Lung (tissue), 12 donors: ENCODE data around the gene KCNN2. TPM values are rescaled to one million over a fixed set of nuclear protein-coding genes. Genes with fewer than 3 reads are reported as not detected.

Experiments used
- ATAC-seq: fragments of 200-7000 bp; cut with Tn5 transposase; one replicate; pipeline ENCODE4 v1.9.1; 2020; ENCODE audit warnings: moderate number of reproducible peaks; ENCODE audit not compliant: insufficient read depth, low FRiP score
- DNase-seq, 3 donors: peaks; one replicate each; pipeline ENCODE4 v3.0.0-alpha.2; 2013 to 2017
- H3K27ac ChIP-seq, 2 donors: one replicate each; pipeline ENCODE4 v1.5.1; 2013; ENCODE audit warnings: mild to moderate bottlenecking in 2 of 2, moderate library complexity in 2 of 2, control low read depth in 1 of 2, inconsistent platforms in 1 of 2, low read depth in 1 of 2, low read length in 1 of 2
- H3K27me3 ChIP-seq, 3 donors: one replicate each; pipeline ENCODE4 v1.5.1; 2013; ENCODE audit warnings: low read length in 2 of 3; ENCODE audit not compliant: control insufficient read depth in 3 of 3, insufficient read depth in 3 of 3
- H3K36me3 ChIP-seq, 4 donors: one replicate each; pipeline ENCODE4 v1.5.1; 2013; ENCODE audit warnings: low read length in 4 of 4, mild to moderate bottlenecking in 1 of 4, moderate library complexity in 1 of 4; ENCODE audit not compliant: control insufficient read depth in 4 of 4, insufficient read depth in 4 of 4
- H3K4me1 ChIP-seq, 5 donors: one replicate each; pipeline ENCODE4 v1.5.1; 2013; ENCODE audit warnings: low read length in 5 of 5, mild to moderate bottlenecking in 2 of 5, moderate library complexity in 1 of 5; ENCODE audit not compliant: control insufficient read depth in 5 of 5, insufficient read depth in 5 of 5
- H3K4me3 ChIP-seq: one replicate; pipeline ENCODE4 v1.5.1; 2013; ENCODE audit warnings: mild to moderate bottlenecking, control low read depth, moderate library complexity
- H3K9ac ChIP-seq, 2 donors: one replicate each; pipeline ENCODE4 v1.5.1; 2013; ENCODE audit warnings: low read length in 2 of 2, control low read depth in 1 of 2; ENCODE audit not compliant: insufficient read depth in 1 of 2
- H3K9me3 ChIP-seq, 4 donors: one replicate each; pipeline ENCODE4 v1.5.1; 2013; ENCODE audit warnings: low read length in 3 of 4, mild to moderate bottlenecking in 1 of 4, moderate library complexity in 1 of 4; ENCODE audit not compliant: control insufficient read depth in 4 of 4, insufficient read depth in 3 of 4
- WGBS, 2 donors: extraction: QIAGEN DNeasy Blood & Tissue Kit; methylation state at CpG; one replicate each; pipeline ENCODE4 v1.1.7; 2013; 5-methylcytosine and 5-hydroxymethylcytosine counted together
- polyA plus RNA-seq, 2 donors: library from polyadenylated mRNA; stranded (reverse); fragments of 200-250 nt; gene quantifications; one replicate each; pipeline ENCODE4 v1.2.1, GENCODE V29; 2013
- total RNA-seq, 2 donors: library from RNA; depleted of rRNA in 1 of 2; stranded (reverse); fragments of >200 nt in 1 of 2; gene quantifications; one replicate each; pipeline ENCODE4 v1.2.1, GENCODE V29; 2014 to 2021
- TF ChIP-seq, protein P1 (sequence below): IDR thresholded peaks from 2 replicates; pipeline ENCODE4 v1.5.1; 2012; ENCODE audit warnings: mild to moderate bottlenecking; ENCODE audit errors: control extremely low read depth, extremely low read depth
- donor health status: control.
- donor health status: control.
- donor health status: Bipolar disorder and iron deficiency.
- donor health status: healthy.
- donor health status: DM: yes; HTN: yes; CAD: no.

The KCNN2 gene
- total and polyA plus RNA-seq, 4 donors: 0.74 to 4.9 (median 2.4) TPM

DNA sequence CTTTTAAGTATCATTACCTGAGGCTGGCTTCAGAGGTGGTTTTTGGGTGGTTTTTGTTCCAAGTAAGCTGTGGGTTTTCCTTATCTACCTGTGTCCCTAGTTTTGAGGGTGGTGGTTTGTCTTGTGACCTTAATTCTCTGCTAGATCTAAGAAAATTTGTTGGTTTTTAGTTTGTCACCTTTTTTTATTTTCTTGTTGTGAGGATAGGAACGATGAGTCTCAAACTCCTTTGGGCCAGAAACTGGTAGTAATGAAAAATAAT is 73.3 kb downstream of the KCNN2 start:
- no peak overlapping the region for H3K4me3 ChIP-seq
- H3K36me3 ChIP-seq: no peaks in the 10 kb centered on the region
- DNase-seq: no peak
- WGBS, 2 donors: 82 to 94% methylated on average over 1 of the region's 1 CpG
- ATAC-seq: no peak
- H3K4me1 ChIP-seq: peaks cover 0 to 8% (median 0%) of the 10 kb centered on the region in 5 donors
- H3K9me3 ChIP-seq: no peaks in the 10 kb centered on the region
- no peaks in the 10 kb centered on the region for H3K27me3 ChIP-seq
- H3K9ac ChIP-seq: no peak overlapping the region
- TF ChIP-seq, protein P1, sequence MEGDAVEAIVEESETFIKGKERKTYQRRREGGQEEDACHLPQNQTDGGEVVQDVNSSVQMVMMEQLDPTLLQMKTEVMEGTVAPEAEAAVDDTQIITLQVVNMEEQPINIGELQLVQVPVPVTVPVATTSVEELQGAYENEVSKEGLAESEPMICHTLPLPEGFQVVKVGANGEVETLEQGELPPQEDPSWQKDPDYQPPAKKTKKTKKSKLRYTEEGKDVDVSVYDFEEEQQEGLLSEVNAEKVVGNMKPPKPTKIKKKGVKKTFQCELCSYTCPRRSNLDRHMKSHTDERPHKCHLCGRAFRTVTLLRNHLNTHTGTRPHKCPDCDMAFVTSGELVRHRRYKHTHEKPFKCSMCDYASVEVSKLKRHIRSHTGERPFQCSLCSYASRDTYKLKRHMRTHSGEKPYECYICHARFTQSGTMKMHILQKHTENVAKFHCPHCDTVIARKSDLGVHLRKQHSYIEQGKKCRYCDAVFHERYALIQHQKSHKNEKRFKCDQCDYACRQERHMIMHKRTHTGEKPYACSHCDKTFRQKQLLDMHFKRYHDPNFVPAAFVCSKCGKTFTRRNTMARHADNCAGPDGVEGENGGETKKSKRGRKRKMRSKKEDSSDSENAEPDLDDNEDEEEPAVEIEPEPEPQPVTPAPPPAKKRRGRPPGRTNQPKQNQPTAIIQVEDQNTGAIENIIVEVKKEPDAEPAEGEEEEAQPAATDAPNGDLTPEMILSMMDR: no peak
- H3K27ac ChIP-seq: no peak overlapping the region

DNA sequence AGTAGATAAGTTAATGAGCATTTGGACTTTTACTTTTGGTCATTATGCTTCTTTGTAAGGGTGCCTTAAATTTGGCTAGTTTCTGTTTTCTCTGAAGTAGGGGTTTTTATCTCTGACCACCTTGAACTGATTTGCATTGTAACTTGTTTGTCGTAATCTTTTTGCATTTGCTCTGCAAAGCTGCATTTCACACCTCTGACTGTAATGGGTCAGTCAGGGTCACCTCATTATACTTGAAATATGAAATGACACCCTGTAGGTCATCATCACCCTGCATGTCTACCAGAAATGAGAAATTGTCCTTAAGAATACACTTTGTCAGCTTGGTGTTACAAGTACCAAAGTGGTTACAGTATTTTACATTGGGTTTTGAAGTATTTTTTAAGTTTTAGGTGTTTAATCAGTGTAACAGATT is 74.0 kb downstream of the KCNN2 start:
- no peak overlapping the region for H3K4me3 ChIP-seq
- ATAC-seq (no peak), DNase-seq (no peak)
- WGBS, 2 donors: 76 to 89% methylated on average over 1 of the region's 1 CpG
- H3K4me1 ChIP-seq: peaks cover 0 to 8% (median 0%) of the 10 kb centered on the region in 5 donors
- no peak overlapping the region for H3K27ac ChIP-seq
- H3K9ac ChIP-seq: no peak overlapping the region
- H3K36me3 ChIP-seq: no peaks in the 10 kb centered on the region
- H3K27me3 ChIP-seq: no peaks in the 10 kb centered on the region
- TF ChIP-seq, protein P1: no peak
- no peaks in the 10 kb centered on the region for H3K9me3 ChIP-seq

DNA sequence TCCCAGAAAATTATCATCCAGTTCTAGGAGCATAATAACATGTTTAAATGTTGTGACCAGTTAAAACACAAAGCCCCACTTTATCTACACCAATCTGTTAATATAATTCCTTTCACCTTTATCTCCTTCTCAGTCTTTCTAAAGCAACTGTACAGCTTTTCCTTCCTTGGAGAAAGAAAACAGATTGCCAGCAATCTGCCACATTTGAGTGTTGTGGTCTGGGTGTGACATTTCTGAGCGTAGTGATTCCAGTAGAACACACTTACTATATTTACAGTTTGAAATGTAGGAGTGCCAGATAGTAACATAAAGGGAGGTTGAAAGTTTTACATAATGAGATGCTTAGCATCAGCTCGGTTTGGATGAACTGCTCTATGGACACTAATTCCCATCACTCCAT is 76.1 kb downstream of the KCNN2 start:
- WGBS, 2 donors: 69 to 70% methylated on average over 2 of the region's 2 CpGs
- no peak for ATAC-seq
- TF ChIP-seq, protein P1: no peak
- H3K4me3 ChIP-seq: no peak overlapping the region
- no peaks in the 10 kb centered on the region for H3K36me3 ChIP-seq
- peaks cover 0 to 8% (median 0%) of the 10 kb centered on the region in 5 donors for H3K4me1 ChIP-seq
- H3K9ac ChIP-seq: no peak overlapping the region
- no peaks in the 10 kb centered on the region for H3K27me3 ChIP-seq
- no peaks in the 10 kb centered on the region for H3K9me3 ChIP-seq
- DNase-seq: peak in 1 of 3 donors; percentile 22
- H3K27ac ChIP-seq: no peak overlapping the region

DNA sequence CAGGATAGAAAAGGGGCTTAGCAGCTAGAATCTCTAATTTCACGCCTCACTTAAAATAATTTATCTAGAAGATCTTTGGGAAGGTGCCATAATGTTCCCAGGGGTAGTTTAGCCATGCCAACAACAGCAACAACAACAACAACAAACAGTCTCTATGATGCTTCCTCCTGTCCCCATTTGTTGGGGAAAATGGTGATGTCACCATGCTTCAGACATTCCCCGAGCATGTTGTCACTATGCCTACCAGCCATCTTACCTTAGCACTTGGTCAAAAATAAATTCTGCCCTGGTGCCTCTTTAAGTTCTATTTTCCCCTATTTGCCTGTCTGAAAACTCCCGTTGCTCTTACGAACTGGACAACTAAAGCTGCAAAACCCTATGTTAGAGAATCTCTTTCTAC is 76.6 kb downstream of the KCNN2 start:
- Histone ChIP-seq H3K27me3 (no peaks in the 10 kb centered on the region), H3K9ac (no peak overlapping the region), H3K27ac (no peak overlapping the region), H3K9me3 (no peaks in the 10 kb centered on the region), H3K4me3 (no peak overlapping the region), H3K4me1 (peaks cover 0 to 8% (median 0%) of the 10 kb centered on the region in 5 donors), H3K36me3 (no peaks in the 10 kb centered on the region)
- DNase-seq (no peak), ATAC-seq (no peak)
- TF ChIP-seq, protein P1: no peak
- WGBS, 2 donors: 84 to 89% methylated on average over 4 of the region's 4 CpGs
